GM12878 (cell line): ENCODE results near the gene PAK6. TPM values are rescaled to one million over a fixed set of nuclear protein-coding genes. Genes with fewer than 3 reads are reported as not detected.

Experiments
- BHLHE40 ChIP-seq, 2 experiments: fragments of 450-650 bp in 1 of 2; IDR thresholded peaks; 2 replicates each; pipeline ENCODE4 v1.6.1; 2011 to 2017; ENCODE audit warnings: low read depth in 2 of 2, borderline replicate concordance in 1 of 2, improper control_type of control experiment in 1 of 2, low read length in 1 of 2, mild to moderate bottlenecking in 1 of 2
- CEBPB ChIP-seq, 2 experiments: fragments of 150-350 bp in 1 of 2; IDR thresholded peaks; 2 replicates each; pipeline ENCODE4 v1.6.1; 2012 to 2014; ENCODE audit warnings: low read depth in 2 of 2, low read length in 2 of 2, borderline replicate concordance in 1 of 2, inconsistent platforms in 1 of 2
- DPF2 ChIP-seq: fragments of 450-650 bp; IDR thresholded peaks from 2 replicates; pipeline ENCODE4 v1.6.1; 2017; ENCODE audit warnings: mild to moderate bottlenecking
- EZH2 ChIP-seq: IDR thresholded peaks from 2 replicates; pipeline ENCODE4 v1.6.1; 2012; ENCODE audit warnings: low read depth, mild to moderate bottlenecking, control low read depth, inconsistent platforms, low read length, borderline replicate concordance; ENCODE audit not compliant: control insufficient read depth
- FOS ChIP-seq: IDR thresholded peaks from 3 replicates; pipeline ENCODE4 v1.6.1; 2011; ENCODE audit warnings: borderline replicate concordance; ENCODE audit not compliant: insufficient read length; ENCODE audit errors: extremely low read depth
- IKZF2 ChIP-seq, 2 experiments: fragments of 450-650 bp; IDR thresholded peaks; 2 replicates each; pipeline ENCODE4 v1.6.1; 2017; ENCODE audit warnings: mild to moderate bottlenecking in 2 of 2, moderate library complexity in 2 of 2
- KAT2A ChIP-seq: conservative IDR thresholded peaks from 2 replicates; pipeline ENCODE4 v1.6.1; 2011; ENCODE audit warnings: low read depth, low read length; ENCODE audit not compliant: control insufficient read depth
- MEF2A ChIP-seq: IDR thresholded peaks from 2 replicates; pipeline ENCODE4 v1.6.1; 2011; ENCODE audit warnings: low read depth, mild to moderate bottlenecking, low read length, moderate library complexity; ENCODE audit not compliant: insufficient read depth
- MTA2 ChIP-seq: fragments of 450-650 bp; IDR thresholded peaks from 2 replicates; pipeline ENCODE4 v1.6.1; 2016; ENCODE audit warnings: low read depth, mild to moderate bottlenecking, moderate library complexity
- NR2F1 ChIP-seq: fragments of 450-650 bp; conservative IDR thresholded peaks from 2 replicates; pipeline ENCODE4 v1.6.1; 2017; ENCODE audit warnings: mild to moderate bottlenecking
- PAX5 ChIP-seq: IDR thresholded peaks from 2 replicates; pipeline ENCODE4 v1.6.1; 2011; ENCODE audit warnings: low read depth, low read length, borderline replicate concordance
- POU2F2 ChIP-seq: IDR thresholded peaks from 3 replicates; pipeline ENCODE4 v1.6.1; 2011; ENCODE audit warnings: low read depth, mild to moderate bottlenecking, low read length, borderline replicate concordance
- RCOR1 ChIP-seq: conservative IDR thresholded peaks from 2 replicates; pipeline ENCODE4 v1.6.1; 2012; ENCODE audit warnings: low read depth, low read length, improper control_type of control experiment
- SPI1 ChIP-seq: IDR thresholded peaks from 2 replicates; pipeline ENCODE4 v1.6.1; 2011; ENCODE audit warnings: low read depth, mild to moderate bottlenecking, low read length, moderate library complexity, borderline replicate concordance; ENCODE audit not compliant: insufficient read depth
- SREBF2 ChIP-seq: IDR thresholded peaks from 2 replicates; pipeline ENCODE4 v1.6.1; 2012; ENCODE audit warnings: mild to moderate bottlenecking, low read length
- ZBED1 ChIP-seq: IDR thresholded peaks from 2 replicates; pipeline ENCODE4 v1.6.1; 2016; ENCODE audit warnings: borderline replicate concordance
- ZBTB4 ChIP-seq: fragments of 450-650 bp; formaldehyde crosslinking; IDR thresholded peaks from 2 replicates; pipeline ENCODE4 v1.4.0; 2022; ENCODE audit warnings: mild to moderate bottlenecking, moderate library complexity
- ZZZ3 ChIP-seq: IDR thresholded peaks from 2 replicates; pipeline ENCODE4 v1.6.1; 2011; ENCODE audit warnings: low read depth; ENCODE audit not compliant: control insufficient read depth, insufficient read length
- polyA plus RNA-seq, 11 experiments: library from polyadenylated mRNA; depleted of rRNA in 4 of 11; unstranded in 6 of 11; stranded (reverse) in 5 of 11; fragments of >200 nt; fragmentation: Nextera tagmentation in 4 of 11; fragmentation: Illumina TruSeq in 1 of 11; extraction: Ambion mirVana in 4 of 11; extraction: Trizol in 1 of 11; gene quantifications; 1 replicate in 1 of 11; 2 replicates in 10 of 11; pipeline versions ENCODE4 v1.2.1 to v1.2.3, GENCODE V29; 2011 to 2016; ENCODE audit warnings: inconsistent platforms in 2 of 11, missing spikeins in 2 of 11, low read depth in 1 of 11
- total RNA-seq, 4 experiments: library from RNA; depleted of rRNA in 3 of 4; stranded (reverse); fragments of >200 nt in 3 of 4; fragmentation: Illumina TruSeq in 1 of 4; extraction: Trizol in 1 of 4; gene quantifications; 2 replicates each; pipeline versions ENCODE4 v1.2.1 to v1.2.3, GENCODE V29; 2013 to 2021
- TF ChIP-seq, protein P1 (sequence below): fragments of 150-350 bp; IDR thresholded peaks from 2 replicates; pipeline ENCODE4 v1.6.1; 2016; ENCODE audit warnings: low read depth, low read length
- TF ChIP-seq, protein P2 (sequence below): fragments of 450-650 bp; IDR thresholded peaks from 2 replicates; pipeline ENCODE4 v1.6.1; 2014; ENCODE audit warnings: mild to moderate bottlenecking
- TF ChIP-seq, protein P3 (sequence below): fragments of 450-650 bp; IDR thresholded peaks from 2 replicates; pipeline ENCODE4 v1.6.1; 2017; ENCODE audit warnings: low read depth, mild to moderate bottlenecking, moderate library complexity

The PAK6 gene
- total and polyA plus RNA-seq, 10 of the 15 experiments (the other 5 are each of a cell fraction or from before 2014, with no cell fraction given) = 0.07 to 0.92 (median 0.31) TPM; not detected in 2

DNA sequence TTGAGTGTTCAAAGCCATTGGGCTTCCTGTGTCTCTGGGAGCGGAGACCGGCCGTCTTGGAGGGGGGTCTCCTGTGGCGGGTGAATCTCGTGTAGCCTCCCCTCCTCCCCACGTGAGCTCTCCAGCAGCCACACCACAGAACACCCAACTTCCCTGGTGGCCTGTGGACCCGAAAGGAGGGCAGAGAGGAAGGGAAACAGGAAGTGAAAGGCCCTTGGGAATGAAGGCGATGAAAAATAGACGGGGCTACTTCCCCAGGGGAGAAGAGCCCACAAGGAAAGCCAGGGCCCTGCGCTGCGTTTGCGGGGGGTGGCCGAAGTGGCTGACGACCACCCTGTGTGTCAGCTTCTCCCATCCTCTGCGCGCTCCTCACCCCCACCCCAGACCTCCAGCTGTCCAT lies 38.6 kb downstream of the PAK6 start (continued):
- no peak for TF ChIP-seq ZBTB4 (CRISPR knock-in tag)
- no peak for TF ChIP-seq PAX5
- peak; percentile 69 to 77 for TF ChIP-seq IKZF2 (IDR thresholded peaks at IDR 0.05)
- TF ChIP-seq DPF2 = peak; percentile 27
- TF ChIP-seq, protein P1, sequence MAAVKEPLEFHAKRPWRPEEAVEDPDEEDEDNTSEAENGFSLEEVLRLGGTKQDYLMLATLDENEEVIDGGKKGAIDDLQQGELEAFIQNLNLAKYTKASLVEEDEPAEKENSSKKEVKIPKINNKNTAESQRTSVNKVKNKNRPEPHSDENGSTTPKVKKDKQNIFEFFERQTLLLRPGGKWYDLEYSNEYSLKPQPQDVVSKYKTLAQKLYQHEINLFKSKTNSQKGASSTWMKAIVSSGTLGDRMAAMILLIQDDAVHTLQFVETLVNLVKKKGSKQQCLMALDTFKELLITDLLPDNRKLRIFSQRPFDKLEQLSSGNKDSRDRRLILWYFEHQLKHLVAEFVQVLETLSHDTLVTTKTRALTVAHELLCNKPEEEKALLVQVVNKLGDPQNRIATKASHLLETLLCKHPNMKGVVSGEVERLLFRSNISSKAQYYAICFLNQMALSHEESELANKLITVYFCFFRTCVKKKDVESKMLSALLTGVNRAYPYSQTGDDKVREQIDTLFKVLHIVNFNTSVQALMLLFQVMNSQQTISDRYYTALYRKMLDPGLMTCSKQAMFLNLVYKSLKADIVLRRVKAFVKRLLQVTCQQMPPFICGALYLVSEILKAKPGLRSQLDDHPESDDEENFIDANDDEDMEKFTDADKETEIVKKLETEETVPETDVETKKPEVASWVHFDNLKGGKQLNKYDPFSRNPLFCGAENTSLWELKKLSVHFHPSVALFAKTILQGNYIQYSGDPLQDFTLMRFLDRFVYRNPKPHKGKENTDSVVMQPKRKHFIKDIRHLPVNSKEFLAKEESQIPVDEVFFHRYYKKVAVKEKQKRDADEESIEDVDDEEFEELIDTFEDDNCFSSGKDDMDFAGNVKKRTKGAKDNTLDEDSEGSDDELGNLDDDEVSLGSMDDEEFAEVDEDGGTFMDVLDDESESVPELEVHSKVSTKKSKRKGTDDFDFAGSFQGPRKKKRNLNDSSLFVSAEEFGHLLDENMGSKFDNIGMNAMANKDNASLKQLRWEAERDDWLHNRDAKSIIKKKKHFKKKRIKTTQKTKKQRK = no peak
- no peak for TF ChIP-seq FOS
- no peak for TF ChIP-seq ZZZ3
- TF ChIP-seq KAT2A = no peak
- no peak for TF ChIP-seq MTA2
- no peak for TF ChIP-seq NR2F1
- peak; percentile 76; the same call in 1 of the 2 replicates for TF ChIP-seq SPI1
- TF ChIP-seq, protein P2, sequence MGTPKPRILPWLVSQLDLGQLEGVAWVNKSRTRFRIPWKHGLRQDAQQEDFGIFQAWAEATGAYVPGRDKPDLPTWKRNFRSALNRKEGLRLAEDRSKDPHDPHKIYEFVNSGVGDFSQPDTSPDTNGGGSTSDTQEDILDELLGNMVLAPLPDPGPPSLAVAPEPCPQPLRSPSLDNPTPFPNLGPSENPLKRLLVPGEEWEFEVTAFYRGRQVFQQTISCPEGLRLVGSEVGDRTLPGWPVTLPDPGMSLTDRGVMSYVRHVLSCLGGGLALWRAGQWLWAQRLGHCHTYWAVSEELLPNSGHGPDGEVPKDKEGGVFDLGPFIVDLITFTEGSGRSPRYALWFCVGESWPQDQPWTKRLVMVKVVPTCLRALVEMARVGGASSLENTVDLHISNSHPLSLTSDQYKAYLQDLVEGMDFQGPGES = no peak
- TF ChIP-seq POU2F2 = no peak
- TF ChIP-seq, protein P3, sequence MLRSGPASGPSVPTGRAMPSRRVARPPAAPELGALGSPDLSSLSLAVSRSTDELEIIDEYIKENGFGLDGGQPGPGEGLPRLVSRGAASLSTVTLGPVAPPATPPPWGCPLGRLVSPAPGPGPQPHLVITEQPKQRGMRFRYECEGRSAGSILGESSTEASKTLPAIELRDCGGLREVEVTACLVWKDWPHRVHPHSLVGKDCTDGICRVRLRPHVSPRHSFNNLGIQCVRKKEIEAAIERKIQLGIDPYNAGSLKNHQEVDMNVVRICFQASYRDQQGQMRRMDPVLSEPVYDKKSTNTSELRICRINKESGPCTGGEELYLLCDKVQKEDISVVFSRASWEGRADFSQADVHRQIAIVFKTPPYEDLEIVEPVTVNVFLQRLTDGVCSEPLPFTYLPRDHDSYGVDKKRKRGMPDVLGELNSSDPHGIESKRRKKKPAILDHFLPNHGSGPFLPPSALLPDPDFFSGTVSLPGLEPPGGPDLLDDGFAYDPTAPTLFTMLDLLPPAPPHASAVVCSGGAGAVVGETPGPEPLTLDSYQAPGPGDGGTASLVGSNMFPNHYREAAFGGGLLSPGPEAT = 0 out of 2 replicates have a peak, but pooled peaks have one; percentile 38
- TF ChIP-seq SREBF2 = no peak
- peak; percentile 54 to 61; a peak in 3 of 4 replicates for TF ChIP-seq BHLHE40 (IDR thresholded peaks at IDR 0.05; ENCODE audit: borderline replicate concordance in 1 of 2, low read depth in 2 of 2, low read length in 1 of 2)
- no peak for TF ChIP-seq RCOR1
- TF ChIP-seq CEBPB (IDR thresholded peaks at IDR 0.05; ENCODE audit: borderline replicate concordance in 1 of 2, low read depth in 2 of 2, low read length in 2 of 2) = no peak
- no peak for TF ChIP-seq MEF2A
- TF ChIP-seq ZBED1 = no peak
- TF ChIP-seq EZH2 = no peak
